ENCODE data around the gene EFTUD2.

EFTUD2 gene

DNA sequence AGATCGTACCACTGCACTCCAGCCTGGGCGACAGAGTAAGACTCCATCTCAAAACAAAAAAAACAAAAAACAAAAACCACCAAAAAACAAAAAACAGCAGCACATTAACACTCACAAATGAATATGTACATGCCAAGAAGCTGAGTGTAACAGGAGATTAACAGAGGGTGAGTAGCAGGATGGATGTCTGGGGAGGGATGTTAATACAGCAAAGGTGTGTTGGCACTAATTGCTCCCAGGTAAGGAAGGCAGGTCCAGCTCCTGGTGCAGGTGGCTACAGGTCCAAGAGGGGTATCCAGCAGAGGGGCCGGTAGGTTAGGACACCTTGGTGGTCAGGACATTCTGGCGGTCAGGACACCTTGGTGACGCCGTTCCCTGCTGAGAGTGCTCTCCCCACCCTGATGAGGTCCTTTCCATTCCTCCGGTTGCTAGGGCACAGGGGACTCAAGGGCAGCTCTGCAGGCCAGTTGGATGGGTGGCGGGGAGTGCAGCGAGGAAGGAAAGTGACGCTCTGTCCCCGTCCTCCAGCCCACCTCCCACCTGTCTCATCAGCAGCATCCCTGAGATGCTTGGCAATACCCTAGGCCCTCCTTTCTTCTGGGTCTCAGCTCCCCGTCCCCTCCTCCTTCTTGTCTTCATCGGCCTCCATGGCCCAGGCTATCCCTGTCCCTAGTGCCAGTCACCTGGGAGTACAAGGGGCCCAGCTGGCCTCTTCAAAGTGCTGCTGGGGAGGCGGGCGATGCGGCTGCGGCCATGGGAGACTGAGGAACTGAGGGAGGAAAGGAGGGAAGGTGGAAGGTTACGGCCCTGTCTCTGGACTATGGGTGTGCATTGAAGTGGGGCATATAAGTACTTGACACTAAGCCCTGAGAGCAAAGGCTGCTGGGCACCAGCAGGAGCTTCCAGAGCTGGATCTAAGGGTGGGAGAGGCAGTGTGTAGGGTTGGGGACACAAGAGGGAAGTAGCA is 26.8 kb upstream of the EFTUD2 start:
- DNase-seq (ENCODE audit: low read depth in 3 of 3), result no peak

- no peak for DNase-seq (ENCODE audit: low read depth in 3 of 3)
Observed at GRCh38 chr17:44924107-44924544, 24.9 kb upstream of the EFTUD2 start.

GRCh38 chr17:44922746-44923470 is 23.7 kb upstream of the EFTUD2 start:
- no peak for DNase-seq (ENCODE audit: low read depth in 3 of 3)

GRCh38 chr17:44922136-44922535 is 22.9 kb upstream of the EFTUD2 start:
- DNase-seq (ENCODE audit: low read depth in 3 of 3), result no peak

- DNase-seq (ENCODE audit: low read depth in 3 of 3), result no peak
Observed at GRCh38 chr17:44921122-44921882, 22.1 kb upstream of the EFTUD2 start.

DNA sequence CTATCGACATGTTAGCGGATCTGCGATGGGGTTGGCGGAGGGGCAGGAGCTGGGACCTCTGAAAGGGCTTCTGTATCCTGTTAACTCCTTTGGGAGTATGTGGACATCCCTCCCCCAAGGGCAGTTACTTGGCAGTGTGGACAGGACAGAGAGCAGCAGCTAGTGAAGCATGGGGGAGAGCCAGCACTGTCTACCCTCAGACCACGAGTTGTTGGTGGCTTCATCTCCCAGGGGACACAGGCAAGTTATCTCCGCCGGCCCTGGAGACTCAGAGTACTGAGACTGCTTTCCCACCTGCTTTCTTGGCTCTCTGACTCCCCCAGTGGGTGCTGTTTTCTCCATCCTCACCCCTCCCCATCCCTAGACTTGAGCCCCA is 21.3 kb upstream of the EFTUD2 start:
- no peak for DNase-seq (ENCODE audit: low read depth in 3 of 3)

DNA sequence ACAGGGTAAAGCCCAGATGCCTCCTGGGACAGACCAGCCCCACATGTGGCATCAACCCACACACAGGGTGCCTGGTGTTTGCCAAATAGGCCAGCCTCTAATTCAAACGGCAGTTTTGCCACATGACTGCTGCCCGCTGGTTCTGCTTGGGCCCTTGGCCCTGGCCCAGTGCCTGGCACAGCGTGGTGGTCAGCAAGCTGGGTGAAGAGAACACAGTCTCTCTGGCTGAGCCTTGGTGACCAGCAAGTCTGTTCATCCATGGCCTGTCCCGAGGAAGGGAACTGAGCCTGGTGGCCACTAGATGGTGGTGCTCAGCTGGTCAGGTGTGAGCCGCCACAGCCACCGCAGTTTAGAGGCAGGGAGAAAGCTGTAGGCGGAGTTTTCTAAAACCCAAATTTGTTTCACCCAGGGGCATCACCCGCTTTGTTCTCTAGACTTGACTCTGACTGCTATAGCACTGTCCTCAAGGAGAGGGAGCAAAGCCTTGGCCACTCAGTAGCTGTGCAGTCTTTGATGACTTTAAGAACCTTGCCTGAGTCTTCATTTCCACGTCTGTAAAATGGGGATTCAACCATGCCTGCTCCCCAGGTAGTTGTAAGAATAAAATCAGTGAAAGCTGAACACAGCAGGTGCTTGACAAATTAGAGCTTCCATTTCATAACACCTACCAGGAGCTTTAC is 20.8 kb upstream of the EFTUD2 start:
- DNase-seq (ENCODE audit: low read depth in 3 of 3), result peak; percentile 23 to 63 (median 24)

DNA sequence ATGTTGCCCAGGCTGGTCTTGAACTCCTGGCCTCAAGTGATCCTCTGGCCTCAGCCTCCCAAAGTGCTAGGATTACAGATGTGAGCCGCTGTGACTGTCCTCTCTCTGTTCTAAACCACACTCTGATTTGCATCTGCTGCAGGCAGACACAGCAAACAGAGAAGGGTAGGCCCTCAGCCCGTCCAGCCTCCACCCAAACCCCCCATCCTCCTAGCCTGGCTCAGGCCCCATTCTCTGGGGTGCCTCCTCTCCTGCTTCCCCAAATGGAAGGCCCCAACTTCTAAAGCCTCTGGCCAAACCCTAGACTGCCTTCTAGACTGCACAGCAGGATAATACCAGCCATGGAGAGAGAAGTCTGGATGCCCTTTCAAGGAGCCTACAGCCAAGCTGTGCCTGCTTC is 20.2 kb upstream of the EFTUD2 start:
- DNase-seq (ENCODE audit: low read depth in 3 of 3), result no peak

GRCh38 chr17:44918006-44918405 is 18.8 kb upstream of the EFTUD2 start:
- DNase-seq (ENCODE audit: low read depth in 3 of 3), result no peak

GRCh38 chr17:44917456-44917855 is 18.2 kb upstream of the EFTUD2 start:
- DNase-seq (ENCODE audit: low read depth in 3 of 3), result no peak

DNA sequence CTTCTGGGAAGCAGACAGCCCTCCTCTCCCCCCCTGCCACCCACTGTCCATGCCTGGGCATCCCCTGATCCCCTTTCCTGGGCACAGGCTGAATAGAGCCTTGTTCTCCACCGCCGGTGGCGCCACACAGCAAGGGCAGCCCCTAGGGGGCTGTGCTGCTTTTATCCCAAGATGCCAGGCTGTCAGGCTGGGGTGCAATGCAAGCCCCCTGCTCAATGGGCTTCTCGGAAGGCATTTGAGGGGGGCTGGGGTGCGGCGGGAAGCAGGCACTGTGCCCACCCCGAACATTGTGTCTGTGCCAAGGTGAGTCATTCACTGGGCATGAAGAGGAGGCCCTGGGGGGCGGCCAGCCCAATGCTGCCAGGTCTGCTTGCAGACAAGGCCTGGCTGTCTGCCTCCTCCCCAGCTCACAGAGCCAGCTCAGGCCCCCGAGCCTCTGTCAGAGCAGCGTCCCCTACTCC is 17.6 kb upstream of the EFTUD2 start:
- no peak for DNase-seq (ENCODE audit: low read depth in 3 of 3)

DNA sequence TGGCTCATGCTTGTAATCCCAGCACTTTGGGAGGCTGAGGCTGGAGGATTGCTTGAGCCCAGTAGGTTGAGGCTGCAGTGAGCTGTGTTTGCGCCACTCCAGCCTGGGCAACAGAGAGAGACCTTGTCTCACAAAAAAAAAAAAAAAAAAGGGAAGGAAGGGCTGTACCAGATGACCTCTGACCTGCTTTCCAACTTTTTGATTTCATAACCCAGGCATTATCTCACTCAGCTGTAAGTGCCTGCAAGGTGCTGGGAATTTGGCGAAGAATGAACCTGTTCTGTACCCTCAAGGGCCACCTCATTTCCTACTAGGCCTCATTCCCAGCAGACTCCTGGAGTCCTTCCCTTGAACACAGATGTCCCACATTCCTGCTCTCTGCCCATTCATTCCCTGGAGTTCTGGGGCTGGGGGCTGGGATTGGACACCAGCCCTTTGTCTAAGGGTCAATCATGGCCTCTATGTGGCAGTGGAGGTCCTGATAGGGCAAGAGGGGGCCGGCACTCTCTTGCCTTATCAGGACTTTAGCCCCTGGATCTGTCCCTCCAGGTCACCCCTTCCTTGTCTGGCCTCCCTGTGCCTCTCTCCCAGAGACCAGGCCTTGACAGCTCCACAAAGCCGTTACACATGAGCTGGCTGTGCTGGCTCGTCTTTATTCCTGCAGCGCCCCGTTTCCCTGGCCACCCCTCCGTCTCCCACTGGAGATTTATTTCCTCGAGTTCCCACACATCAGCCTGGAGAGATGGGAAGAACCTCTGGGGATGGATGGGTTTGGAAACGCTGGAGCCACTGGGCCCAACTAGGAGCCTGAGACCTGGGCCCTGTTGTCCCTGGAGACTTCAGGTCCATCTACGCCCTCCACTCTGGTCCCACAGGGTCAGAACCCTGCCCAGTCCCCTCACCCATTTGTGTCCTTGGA is 16.9 kb upstream of the EFTUD2 start:
- no peak for DNase-seq (ENCODE audit: low read depth in 3 of 3)

DNA sequence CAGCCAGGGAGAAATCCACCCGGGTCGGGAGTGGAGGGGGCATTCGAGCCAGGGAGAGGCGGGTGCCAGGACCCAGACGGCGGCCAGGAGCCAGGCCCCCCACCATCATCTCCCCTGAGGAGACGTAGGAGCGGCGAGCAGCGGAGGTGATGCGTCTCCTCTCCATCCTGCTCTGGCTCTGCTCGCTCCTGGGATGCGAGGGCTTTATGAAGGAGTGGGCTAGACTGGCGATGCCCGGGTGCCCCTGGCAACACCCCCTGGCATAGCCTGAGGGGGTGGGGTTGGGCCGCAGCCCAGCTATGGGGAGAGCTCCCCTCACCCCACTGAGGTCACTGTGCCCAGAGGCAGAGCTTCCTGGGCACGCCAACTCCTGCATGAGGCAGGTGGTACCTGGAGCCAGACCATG is 16.1 kb upstream of the EFTUD2 start, which contains the start of gene GFAP:
GFAP (minus strand) TSS at position 180 of the 406 bp plus-strand sequence; CDS start at position 166, 14 bp downstream.
- DNase-seq (ENCODE audit: low read depth in 3 of 3), result no peak

DNA sequence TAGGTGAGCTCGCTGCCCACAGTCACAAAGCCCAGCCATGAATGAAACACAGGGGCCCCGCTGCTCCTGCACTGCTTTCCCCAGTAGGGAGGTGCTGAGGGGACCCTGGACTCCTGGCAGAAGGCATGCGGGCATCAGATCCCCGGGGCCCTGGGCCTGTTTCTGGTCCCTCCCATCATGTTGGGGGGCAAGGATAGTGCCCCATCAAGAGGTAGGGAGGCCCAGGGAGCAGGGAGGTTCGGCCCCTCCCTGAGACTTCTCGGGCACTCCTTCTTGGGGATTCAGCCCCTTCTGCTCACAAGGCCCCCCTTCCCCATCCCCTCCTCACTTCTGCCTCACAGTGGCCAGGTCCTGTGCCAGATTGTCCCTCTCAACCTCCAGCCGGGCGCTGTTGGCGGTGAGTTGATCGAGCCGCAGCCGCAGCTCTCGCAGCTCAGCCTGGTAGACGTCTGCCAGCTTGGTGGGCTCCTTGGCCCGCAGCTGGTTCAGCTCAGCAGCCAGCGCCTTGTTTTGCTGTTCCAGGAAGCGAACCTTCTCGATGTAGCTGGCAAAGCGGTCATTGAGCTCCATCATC is 15.5 kb upstream of the EFTUD2 start:
- DNase-seq (ENCODE audit: low read depth in 3 of 3), result no peak

GRCh38 chr17:44914148-44914547 is 14.9 kb upstream of the EFTUD2 start:
- no peak for DNase-seq (ENCODE audit: low read depth in 3 of 3)

GRCh38 chr17:44913676-44914075 is 14.4 kb upstream of the EFTUD2 start:
- DNase-seq (ENCODE audit: low read depth in 3 of 3), result no peak

DNA sequence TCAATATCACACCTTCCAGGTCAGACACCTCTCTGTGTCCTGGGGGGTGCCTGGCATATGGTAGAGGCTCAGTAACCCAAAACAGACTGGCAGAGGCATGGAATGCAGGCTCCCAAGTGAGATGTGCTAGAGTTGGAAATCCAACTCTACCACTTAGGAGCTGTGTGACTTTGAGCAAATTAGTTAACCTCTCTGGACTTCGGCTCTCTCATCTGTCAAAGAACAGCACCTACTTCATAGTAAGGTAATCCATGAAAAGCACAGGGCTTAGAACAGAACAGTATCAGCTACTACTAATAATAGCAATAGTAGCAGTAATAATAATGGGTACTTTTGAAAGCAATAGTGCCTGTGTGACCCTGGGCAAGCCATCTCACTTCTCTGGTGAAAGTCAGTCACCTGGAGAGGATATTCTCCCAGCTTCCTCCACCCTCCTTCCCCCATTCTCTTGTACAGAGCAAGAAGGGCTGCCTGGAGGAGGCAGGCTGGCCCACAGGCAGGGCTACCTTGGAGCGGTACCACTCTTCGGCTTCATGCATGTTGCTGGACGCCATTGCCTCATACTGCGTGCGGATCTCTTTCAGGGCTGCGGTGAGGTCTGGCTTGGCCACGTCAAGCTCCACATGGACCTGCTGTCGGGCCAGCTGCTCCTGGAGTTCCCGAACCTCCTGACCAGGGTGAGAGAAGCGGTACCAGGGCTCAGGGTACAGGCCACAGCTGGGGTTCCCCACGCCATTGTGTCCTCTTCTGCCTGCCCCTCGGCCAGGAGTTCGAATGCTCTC is 13.7 kb upstream of the EFTUD2 start:
- no peak for DNase-seq (ENCODE audit: low read depth in 3 of 3)

DNA sequence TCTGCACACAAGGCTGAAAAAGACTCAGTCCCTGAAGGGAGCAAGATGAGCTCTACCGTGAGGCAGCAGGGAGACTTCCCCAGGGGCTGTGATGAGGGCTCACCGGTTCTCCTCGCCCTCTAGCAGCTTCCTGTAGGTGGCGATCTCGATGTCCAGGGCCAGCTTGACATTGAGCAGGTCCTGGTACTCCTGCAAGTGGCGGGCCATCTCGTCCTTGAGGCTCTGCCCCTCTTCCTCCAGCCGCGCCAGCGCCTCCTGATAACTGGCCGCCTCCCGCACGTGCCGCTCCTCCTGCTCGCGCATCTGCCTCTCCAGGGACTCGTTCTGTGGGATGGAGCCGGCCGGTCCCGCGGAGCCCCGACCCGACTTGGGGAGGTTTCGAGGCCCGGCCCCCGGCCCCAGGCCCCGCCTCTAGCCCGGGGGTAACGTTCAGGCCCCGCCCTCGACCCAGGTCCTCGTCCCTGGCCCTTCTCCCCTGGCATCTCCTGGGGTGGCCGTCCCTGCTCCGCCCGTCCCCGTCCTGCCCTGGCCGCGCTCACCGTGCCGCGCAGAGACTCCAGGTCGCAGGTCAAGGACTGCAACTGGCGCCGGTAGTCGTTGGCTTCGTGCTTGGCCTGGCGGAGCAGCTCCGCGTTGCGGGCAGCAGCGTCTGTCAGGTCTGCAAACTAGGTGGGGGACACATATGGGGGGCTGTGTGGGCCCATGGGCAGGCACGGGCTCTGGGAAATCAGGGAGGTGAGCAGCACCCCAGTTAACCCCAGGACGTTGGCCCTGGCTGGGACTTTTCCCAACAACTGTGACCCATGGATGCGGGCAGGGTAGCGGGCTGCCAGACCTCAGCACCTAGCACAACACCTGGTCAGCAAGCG is 12.1 kb upstream of the EFTUD2 start:
- DNase-seq (ENCODE audit: low read depth in 3 of 3), result peak; percentile 9 to 54 (median 28)

All from stimulated activated CD4-positive, alpha-beta T cell treated with anti-CD3 and anti-CD28 coated beads, TNF-alpha, amount 100 ng/mL, for 24 hours (primary cell).